Prostate gland (tissue), 2 donors: ENCODE results near the gene NHERF2.

ENCODE experiments used
- POLR2AphosphoS5 ChIP-seq: sonication (generic); formaldehyde crosslinking; IDR thresholded peaks from one replicate; pipeline ENCODE4 v1.6.1; 2017; ENCODE audit warnings: antibody characterized with exemption
- TF ChIP-seq, protein P1 (sequence below), 4 experiments: fragments of 200-600 bp in 2 of 4; fragments of 450-650 bp in 2 of 4; sonication (generic) in 2 of 4; IDR thresholded peaks; 1 replicate in 3 of 4; 2 replicates in 1 of 4; pipeline ENCODE4 v1.5.1; 2016 to 2019; ENCODE audit warnings: antibody characterized with exemption in 4 of 4, mild to moderate bottlenecking in 2 of 4, moderate library complexity in 2 of 4

DNA sequence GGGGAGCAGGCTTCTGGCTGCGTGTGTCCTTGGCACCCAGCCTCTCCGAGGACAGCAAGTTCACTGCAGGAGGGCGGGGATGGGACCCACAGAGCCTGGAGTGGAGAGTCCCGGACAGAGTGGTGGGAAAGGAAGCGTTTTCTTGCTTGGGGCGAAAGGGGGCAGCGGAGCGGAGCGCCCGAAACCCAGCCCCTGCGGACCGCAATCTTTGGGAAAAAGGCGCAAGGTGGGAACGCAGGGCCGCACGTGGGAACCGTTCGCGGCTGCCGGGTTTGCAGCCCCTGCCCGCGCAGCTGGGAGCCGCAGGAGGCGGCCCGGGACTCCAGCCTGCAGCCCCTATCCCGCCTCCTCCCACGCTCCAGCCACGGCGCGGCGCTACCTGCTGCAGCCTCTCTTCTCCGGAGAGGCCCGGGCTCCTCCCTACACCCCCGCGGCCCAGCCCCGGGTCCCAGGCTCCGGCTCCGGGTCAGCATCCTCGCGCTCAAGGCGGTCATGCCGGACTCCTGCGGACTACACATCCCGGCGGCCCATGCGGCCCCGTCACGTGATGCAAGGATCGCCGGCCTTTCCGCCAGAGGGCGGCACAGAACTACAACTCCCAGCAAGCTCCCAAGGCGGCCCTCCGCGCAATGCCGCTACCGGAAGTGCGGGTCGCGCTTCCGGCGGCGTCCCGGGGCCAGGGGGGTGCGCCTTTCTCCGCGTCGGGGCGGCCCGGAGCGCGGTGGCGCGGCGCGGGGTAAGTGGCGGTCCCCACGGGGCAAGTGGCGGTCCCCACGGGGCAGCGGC lies 20.8 kb downstream of the NHERF2 start, which contains the start of the genes NTHL1 and TSC2:
- TF ChIP-seq, protein P1, sequence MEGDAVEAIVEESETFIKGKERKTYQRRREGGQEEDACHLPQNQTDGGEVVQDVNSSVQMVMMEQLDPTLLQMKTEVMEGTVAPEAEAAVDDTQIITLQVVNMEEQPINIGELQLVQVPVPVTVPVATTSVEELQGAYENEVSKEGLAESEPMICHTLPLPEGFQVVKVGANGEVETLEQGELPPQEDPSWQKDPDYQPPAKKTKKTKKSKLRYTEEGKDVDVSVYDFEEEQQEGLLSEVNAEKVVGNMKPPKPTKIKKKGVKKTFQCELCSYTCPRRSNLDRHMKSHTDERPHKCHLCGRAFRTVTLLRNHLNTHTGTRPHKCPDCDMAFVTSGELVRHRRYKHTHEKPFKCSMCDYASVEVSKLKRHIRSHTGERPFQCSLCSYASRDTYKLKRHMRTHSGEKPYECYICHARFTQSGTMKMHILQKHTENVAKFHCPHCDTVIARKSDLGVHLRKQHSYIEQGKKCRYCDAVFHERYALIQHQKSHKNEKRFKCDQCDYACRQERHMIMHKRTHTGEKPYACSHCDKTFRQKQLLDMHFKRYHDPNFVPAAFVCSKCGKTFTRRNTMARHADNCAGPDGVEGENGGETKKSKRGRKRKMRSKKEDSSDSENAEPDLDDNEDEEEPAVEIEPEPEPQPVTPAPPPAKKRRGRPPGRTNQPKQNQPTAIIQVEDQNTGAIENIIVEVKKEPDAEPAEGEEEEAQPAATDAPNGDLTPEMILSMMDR (IDR thresholded peaks at IDR 0.05): peak; percentile 29 to 91 (median 66)
- TF ChIP-seq POLR2AphosphoS5: peak; percentile 97
